NCI-H446 (cell line): ENCODE measurements around the gene SIK1.
"Not testable (repeated sequence)": the region's sequence is repeated elsewhere in the genome, so short reads cannot be mapped to it uniquely, and the experiment has no call there.

Source experiments
- DNase-seq, 2 experiments: peaks; one replicate each; lab custom pipeline; 2025; lab: John Stamatoyannopoulos, UW

Gene SIK1

GRCh38 chr21:43396788-43397438 is 30.0 kb downstream of the SIK1 start:
- not testable (repeated sequence) for DNase-seq

DNA sequence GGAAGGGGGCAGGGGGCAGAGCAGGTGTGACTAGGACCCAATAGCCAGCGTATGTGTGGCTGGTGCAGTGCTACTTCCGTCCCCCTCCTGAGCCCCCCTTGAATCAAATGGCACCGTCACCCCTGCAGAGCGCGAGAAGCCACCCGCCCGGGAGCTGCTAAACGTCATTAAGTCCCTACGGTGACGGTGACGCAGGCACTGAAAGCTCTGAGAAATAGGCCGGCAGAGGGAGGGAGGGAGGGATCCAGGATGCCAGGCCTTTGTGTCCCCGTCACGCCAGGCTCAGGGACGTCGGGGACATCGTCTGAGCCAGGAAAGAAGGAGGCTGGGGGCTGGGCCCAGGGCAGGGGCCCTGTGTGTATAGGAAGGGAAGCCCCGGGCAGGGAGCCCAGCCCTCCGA is 43.6 kb downstream of the SIK1 start:
- not testable (repeated sequence) for DNase-seq

DNA sequence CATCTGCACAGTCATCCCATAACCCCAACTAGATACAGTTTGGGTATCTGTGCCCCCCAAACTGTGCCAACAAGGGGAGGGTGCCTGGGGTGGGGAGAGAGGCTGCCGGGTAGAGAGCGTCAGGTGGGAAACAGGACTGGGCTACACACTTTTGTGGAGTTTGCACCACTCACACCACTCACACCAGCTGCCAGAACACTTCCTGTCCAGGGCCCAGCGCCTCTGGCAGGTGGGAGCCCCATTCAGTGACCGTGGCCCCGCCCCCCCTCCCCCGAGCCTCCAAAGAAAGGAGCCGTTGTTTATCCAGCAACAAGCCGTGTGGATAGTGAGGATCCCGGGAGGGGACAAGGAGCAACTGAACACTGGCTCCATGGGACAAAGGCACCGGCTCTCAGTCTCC is 44.0 kb downstream of the SIK1 start:
- not testable (repeated sequence) for DNase-seq

GRCh38 chr21:43380852-43381533 is 45.9 kb downstream of the SIK1 start:
- not testable (repeated sequence) for DNase-seq

- not testable (repeated sequence) for DNase-seq
Observed at GRCh38 chr21:43380337-43380736, 46.6 kb downstream of the SIK1 start.

GRCh38 chr21:43379626-43380122 is 47.3 kb downstream of the SIK1 start:
- DNase-seq: not testable (repeated sequence)

- DNase-seq: no peak
Observed at GRCh38 chr21:43376478-43376882, 50.5 kb downstream of the SIK1 start.

DNA sequence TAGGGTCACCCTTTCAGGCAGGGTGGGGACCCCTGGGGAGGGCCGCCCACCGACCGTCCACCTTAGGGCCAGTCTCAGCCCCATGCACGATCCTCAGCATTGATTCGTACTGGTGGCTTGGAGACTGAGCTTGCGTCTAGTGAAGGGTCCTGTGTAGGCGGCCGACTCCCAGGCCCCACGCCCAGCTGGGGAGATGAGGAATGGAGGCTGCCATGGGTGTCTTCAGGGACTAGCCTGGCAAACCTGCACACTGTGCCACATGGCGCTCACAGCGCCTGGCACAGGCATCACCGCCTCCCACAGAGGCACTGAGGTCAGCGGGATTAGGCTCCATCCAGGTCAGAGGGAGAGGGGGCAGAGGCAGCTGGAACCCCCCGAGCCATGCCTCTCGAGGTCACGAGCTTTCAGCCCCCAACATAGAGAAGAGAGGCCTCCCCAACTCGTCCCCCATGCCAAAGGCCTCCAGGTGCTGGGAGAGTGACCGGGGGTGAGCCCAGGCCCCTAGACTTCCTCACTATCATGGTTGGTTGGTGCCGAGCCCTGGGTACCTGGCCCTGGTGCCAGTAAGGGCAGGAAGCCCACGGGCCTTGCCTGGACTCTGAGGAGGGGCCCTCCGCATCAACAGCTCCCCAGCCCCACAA is 51.0 kb downstream of the SIK1 start:
- DNase-seq: no peak

DNA sequence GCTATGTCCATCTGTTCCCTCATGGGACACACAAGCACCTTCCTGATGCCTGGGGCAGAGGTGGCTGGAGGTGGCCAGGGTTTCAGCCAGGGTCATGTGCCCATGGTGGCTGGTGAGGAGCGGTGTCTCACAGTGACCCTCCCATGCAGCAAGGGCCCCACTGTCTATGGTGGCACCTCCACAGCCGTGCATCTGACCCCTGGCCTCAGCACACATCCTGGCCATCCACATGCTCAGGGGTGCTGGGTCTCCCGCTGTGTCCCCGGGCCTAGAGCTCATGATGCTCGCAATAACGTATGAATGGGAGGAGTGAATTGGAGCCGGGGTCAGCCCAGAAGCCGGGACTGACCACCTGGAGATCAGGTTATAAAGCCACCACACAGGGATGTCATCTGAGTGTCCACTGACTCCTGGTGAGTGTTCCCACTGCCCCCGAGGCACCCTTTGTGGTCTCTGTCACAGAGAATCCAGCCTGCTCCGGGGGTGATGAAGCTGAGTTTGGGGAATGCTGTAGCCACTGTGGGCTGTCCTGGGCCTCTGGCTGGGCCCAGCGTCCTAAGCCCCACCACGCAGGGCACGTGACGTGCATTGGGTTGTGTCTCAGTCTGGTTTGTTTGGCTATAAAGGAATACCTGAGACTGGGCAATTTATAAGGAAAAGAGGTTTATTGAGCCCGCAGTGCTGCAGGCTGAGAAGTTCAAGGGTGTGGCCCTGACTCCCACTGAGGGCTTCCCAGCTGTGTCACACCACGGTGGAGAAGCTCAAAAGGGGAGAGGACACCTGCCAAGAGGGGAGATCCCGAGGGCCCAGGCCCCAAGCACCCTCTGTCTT is 51.7 kb downstream of the SIK1 start:
- DNase-seq: no peak

DNA sequence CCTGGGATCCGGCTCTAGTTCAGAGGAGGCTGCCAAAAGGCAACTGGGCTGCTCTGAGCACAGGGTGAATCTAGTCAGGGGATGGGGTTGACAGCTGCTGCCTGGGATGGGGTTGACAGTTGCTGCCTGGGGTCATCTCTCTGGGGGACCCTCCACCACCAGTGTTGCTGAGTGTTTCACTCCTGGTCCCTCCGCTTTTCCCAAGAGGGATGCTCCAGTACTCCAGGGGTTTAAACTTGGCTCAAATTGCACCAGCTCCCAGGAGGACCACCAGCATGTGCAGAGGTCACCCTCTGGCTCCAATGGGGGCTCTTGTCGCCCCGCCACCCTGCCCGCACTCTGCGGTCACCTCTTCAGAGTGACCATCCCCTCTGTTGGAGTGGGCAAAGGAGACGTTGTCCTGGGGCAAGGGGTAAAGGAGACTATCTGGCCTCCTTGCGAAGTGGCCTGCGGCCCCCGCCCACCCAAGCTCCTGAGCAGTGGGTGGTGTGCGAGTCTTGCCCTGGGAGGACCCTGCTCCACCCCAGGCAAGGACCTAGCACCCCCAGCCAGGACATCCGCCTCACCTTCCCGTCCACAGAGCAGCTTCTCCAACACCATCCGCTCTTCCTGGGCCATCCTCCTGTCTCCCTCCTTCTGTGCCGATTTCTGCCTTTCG is 52.6 kb downstream of the SIK1 start:
- no peak for DNase-seq

- DNase-seq: no peak
Observed at GRCh38 chr21:43373362-43374227, 53.3 kb downstream of the SIK1 start.

DNA sequence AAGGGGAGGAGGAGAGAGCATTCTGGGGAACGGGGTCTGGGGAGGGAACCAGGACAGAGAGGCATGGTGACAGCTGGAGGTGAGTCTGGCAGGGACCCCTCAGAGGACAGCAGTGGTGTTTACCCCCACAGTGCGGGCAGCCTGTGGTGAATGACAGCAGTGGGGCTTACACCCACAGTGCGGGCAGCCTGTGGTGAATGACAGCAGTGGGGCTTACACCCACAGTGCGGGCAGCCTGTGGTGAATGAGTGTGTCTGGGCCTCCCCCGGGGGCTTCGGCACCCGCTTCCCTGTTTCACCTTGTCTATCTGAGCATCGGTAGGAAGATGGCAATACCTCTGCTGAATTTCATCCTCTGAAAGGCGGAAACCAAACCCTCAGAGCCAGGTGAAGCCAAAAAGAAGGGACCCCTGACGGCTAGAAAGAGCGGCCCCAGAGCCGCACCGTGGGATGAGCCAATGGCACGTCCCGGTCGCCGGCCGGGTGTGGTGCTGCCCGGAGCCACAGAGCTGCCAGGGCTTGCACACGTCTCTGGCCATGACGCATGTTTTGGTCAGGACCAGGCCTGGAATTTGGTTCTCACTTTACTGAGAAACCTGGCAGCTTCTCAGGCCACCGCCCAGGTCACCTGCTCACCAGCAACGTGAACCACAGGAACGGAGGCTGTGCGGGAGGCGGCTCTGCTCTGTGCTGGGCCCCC is 54.1 kb downstream of the SIK1 start:
- no peak for DNase-seq

- DNase-seq: no peak
Observed at GRCh38 chr21:43371786-43372185, 55.1 kb downstream of the SIK1 start.

DNA sequence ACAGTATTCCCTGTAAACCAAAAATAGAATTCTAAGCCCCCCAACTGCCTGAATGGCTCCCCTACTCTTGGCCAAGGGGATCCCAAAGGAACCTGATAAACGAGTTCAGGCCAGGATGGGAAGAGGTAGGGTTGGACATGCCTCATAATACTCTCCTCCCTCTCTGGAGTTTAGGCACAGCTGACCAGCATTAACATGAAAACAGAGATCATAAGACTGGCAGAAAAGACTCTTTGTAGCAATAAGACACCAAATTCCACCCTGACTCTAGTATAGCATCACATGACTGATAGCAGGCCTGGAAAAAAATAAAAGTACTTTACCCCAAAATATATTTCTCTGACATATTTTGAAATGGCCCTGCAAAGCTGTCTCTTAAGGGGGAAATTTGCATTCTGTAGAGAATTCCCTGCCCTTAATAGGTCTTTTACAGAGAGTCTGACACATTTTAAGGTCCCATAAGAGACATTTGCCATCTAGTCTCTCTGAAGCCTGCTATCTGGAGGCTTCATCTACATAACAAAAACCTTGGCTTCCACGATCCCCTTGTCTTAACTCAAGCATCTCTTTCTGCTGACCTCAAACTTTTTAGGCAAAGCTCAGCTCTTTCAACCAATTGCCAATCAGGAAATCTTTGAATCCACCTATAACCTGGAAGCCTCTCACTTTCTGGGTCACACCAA is 55.9 kb downstream of the SIK1 start:
- no peak for DNase-seq

- peak; percentile 38 to 71 for DNase-seq
Observed at GRCh38 chr21:43370091-43370658, 56.8 kb downstream of the SIK1 start.

DNA sequence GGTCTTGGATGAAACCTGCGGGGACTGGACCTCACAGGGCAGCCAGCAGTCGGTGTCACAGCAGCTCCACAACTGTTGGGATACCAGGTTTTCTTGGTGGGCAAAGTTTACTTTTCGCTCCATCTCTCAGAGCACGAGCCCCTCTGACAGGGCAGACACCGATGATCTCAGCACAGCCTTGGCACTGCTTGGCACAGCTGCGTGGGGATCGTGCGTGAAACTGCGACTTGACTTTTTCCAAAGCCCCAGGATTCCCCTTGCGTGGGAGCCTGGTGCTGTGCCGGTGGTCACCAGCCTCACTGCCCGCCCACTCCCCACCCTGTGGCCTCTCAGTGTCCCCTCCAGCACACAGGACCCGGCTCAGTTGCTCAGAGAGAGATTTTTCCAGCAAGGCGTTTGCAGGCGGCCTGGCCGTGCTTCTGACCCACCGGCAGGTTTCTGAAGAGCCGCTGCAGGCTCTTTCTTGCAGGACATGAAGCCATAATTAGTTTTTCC is 57.3 kb downstream of the SIK1 start:
- DNase-seq: no peak

- peak in 1 of 2 experiments; percentile 16 for DNase-seq
Observed at GRCh38 chr21:43369124-43369523, 57.8 kb downstream of the SIK1 start.

- DNase-seq: no peak
Observed at GRCh38 chr21:43368685-43369084, 58.2 kb downstream of the SIK1 start.

GRCh38 chr21:43367859-43368258 is 59.1 kb downstream of the SIK1 start:
- DNase-seq: no peak
